HepG2 (cell line): Measurements from ENCODE around the gene NAPB. TPM values are rescaled to one million over a fixed set of nuclear protein-coding genes. Genes with fewer than 3 reads are reported as not detected.

ENCODE experiments used
- DRAP1 ChIP-seq: IDR thresholded peaks from 2 replicates; pipeline ENCODE4 v1.6.1; 2016; ENCODE audit warnings: missing genetic modification reagents, missing compliant biosample characterization
- E2F5 ChIP-seq: sonication (generic); formaldehyde crosslinking; conservative IDR thresholded peaks from 2 replicates; pipeline ENCODE4 v1.4.0; 2020; ENCODE audit warnings: missing genetic modification reagents
- LCORL ChIP-seq, 2 experiments: fragments of 450-650 bp in 1 of 2; sonication (generic) in 1 of 2; formaldehyde crosslinking in 1 of 2; IDR thresholded peaks; 2 replicates each; pipeline versions ENCODE4 v1.5.0 to v1.6.1; 2017 to 2020; ENCODE audit warnings: antibody characterized with exemption in 1 of 2, missing genetic modification reagents in 1 of 2
- PCBP1 ChIP-seq: fragments of 200-400 bp; formaldehyde crosslinking; IDR thresholded peaks from 2 replicates; pipeline ENCODE4 v1.6.1; 2017; ENCODE audit warnings: mild to moderate bottlenecking, low read depth, low read length, borderline replicate concordance
- TEAD2 ChIP-seq: sonication (generic); formaldehyde crosslinking; IDR thresholded peaks from 2 replicates; pipeline ENCODE4 v1.9.0; 2021; ENCODE audit warnings: missing genetic modification reagents
- TGIF2 ChIP-seq: IDR thresholded peaks from 2 replicates; pipeline ENCODE4 v1.6.1; 2016; ENCODE audit warnings: control low read depth, missing compliant biosample characterization
- ZFP36L2 ChIP-seq: sonication (generic); formaldehyde crosslinking; IDR thresholded peaks from 2 replicates; pipeline ENCODE4 v1.4.0; 2020; ENCODE audit warnings: missing genetic modification reagents
- ZMAT5 ChIP-seq: sonication (generic); formaldehyde crosslinking; IDR thresholded peaks from 2 replicates; pipeline ENCODE4 v1.5.0; 2020; ENCODE audit warnings: mild to moderate bottlenecking, low read depth, missing genetic modification reagents, borderline replicate concordance
- ZNF337 ChIP-seq: sonication (generic); formaldehyde crosslinking; IDR thresholded peaks from 2 replicates; pipeline ENCODE4 v1.5.1; 2020; ENCODE audit warnings: missing genetic modification reagents, low read depth, mild to moderate bottlenecking, borderline replicate concordance
- ZNF362 ChIP-seq: sonication (generic); formaldehyde crosslinking; IDR thresholded peaks from 2 replicates; pipeline ENCODE4 v1.4.0; 2020; ENCODE audit warnings: missing genetic modification reagents, mild to moderate bottlenecking, borderline replicate concordance
- ZNF558 ChIP-seq: sonication (generic); formaldehyde crosslinking; IDR thresholded peaks from 2 replicates; pipeline ENCODE4 v1.9.0; 2022; ENCODE audit warnings: mild to moderate bottlenecking, missing genetic modification reagents, borderline replicate concordance
- ZNF75D ChIP-seq: sonication (generic); formaldehyde crosslinking; IDR thresholded peaks from 2 replicates; pipeline ENCODE4 v1.8.1; 2023; ENCODE audit warnings: missing genetic modification reagents, mild to moderate bottlenecking, borderline replicate concordance
- polyA plus RNA-seq, 8 experiments: library from polyadenylated mRNA; depleted of rRNA in 3 of 8; stranded (reverse) in 7 of 8; unstranded in 1 of 8; fragments of >200 nt; fragmentation: Illumina TruSeq in 4 of 8; extraction: Trizol in 4 of 8; gene quantifications; 2 replicates each; pipeline versions ENCODE4 v1.2.1 to v1.2.3, GENCODE V29; 2011 to 2016; ENCODE audit warnings: low read depth in 4 of 8, missing spikeins in 1 of 8, mixed read lengths in 1 of 8; ENCODE audit not compliant: insufficient read depth in 1 of 8
- total RNA-seq, 5 experiments: library from RNA; depleted of rRNA; stranded (reverse); fragments of >200 nt; fragmentation: Illumina TruSeq; extraction: Trizol; gene quantifications; 2 replicates each; pipeline ENCODE4 v1.2.3, GENCODE V29; 2016; ENCODE audit warnings: low read depth in 1 of 5
- TF ChIP-seq, protein P1 (sequence below): sonication (generic); formaldehyde crosslinking; IDR thresholded peaks from 2 replicates; pipeline ENCODE4 v1.9.0; 2021; ENCODE audit warnings: missing genetic modification reagents, borderline replicate concordance
- TF ChIP-seq, protein P2 (sequence below): sonication (generic); formaldehyde crosslinking; IDR thresholded peaks from 2 replicates; pipeline ENCODE4 v1.4.0; 2020; ENCODE audit warnings: mild to moderate bottlenecking, missing genetic modification reagents, borderline replicate concordance

Gene NAPB
- total and polyA plus RNA-seq, 2 of the 13 experiments (the other 11 are each of a cell fraction or from before 2014, with no cell fraction given), result 15.2 to 16.1 TPM

- no peak for TF ChIP-seq ZMAT5 (CRISPR knock-in tag)
- no peak for TF ChIP-seq TEAD2
- TF ChIP-seq, protein P1, sequence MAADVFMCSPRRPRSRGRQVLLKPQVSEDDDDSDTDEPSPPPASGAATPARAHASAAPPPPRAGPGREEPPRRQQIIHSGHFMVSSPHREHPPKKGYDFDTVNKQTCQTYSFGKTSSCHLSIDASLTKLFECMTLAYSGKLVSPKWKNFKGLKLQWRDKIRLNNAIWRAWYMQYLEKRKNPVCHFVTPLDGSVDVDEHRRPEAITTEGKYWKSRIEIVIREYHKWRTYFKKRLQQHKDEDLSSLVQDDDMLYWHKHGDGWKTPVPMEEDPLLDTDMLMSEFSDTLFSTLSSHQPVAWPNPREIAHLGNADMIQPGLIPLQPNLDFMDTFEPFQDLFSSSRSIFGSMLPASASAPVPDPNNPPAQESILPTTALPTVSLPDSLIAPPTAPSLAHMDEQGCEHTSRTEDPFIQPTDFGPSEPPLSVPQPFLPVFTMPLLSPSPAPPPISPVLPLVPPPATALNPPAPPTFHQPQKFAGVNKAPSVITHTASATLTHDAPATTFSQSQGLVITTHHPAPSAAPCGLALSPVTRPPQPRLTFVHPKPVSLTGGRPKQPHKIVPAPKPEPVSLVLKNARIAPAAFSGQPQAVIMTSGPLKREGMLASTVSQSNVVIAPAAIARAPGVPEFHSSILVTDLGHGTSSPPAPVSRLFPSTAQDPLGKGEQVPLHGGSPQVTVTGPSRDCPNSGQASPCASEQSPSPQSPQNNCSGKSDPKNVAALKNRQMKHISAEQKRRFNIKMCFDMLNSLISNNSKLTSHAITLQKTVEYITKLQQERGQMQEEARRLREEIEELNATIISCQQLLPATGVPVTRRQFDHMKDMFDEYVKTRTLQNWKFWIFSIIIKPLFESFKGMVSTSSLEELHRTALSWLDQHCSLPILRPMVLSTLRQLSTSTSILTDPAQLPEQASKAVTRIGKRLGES, result 0 out of 2 replicates have a peak, but pooled peaks have one; percentile 14
- TF ChIP-seq LCORL (IDR thresholded peaks at IDR 0.05), result no peak
- peak; percentile 80 for TF ChIP-seq LCORL (CRISPR knock-in tag; IDR thresholded peaks at IDR 0.05)
- TF ChIP-seq PCBP1, result peak; percentile 84; the same call in 1 of the 2 replicates
- peak; percentile 89 for TF ChIP-seq DRAP1 (CRISPR knock-in tag)
- TF ChIP-seq, protein P2, sequence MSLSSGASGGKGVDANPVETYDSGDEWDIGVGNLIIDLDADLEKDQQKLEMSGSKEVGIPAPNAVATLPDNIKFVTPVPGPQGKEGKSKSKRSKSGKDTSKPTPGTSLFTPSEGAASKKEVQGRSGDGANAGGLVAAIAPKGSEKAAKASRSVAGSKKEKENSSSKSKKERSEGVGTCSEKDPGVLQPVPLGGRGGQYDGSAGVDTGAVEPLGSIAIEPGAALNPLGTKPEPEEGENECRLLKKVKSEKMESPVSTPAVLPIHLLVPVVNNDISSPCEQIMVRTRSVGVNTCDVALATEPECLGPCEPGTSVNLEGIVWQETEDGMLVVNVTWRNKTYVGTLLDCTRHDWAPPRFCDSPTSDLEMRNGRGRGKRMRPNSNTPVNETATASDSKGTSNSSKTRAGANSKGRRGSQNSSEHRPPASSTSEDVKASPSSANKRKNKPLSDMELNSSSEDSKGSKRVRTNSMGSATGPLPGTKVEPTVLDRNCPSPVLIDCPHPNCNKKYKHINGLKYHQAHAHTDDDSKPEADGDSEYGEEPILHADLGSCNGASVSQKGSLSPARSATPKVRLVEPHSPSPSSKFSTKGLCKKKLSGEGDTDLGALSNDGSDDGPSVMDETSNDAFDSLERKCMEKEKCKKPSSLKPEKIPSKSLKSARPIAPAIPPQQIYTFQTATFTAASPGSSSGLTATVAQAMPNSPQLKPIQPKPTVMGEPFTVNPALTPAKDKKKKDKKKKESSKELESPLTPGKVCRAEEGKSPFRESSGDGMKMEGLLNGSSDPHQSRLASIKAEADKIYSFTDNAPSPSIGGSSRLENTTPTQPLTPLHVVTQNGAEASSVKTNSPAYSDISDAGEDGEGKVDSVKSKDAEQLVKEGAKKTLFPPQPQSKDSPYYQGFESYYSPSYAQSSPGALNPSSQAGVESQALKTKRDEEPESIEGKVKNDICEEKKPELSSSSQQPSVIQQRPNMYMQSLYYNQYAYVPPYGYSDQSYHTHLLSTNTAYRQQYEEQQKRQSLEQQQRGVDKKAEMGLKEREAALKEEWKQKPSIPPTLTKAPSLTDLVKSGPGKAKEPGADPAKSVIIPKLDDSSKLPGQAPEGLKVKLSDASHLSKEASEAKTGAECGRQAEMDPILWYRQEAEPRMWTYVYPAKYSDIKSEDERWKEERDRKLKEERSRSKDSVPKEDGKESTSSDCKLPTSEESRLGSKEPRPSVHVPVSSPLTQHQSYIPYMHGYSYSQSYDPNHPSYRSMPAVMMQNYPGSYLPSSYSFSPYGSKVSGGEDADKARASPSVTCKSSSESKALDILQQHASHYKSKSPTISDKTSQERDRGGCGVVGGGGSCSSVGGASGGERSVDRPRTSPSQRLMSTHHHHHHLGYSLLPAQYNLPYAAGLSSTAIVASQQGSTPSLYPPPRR (CRISPR knock-in tag), result peak; percentile 31; the same call in 1 of the 2 replicates
- peak; percentile 82 for TF ChIP-seq TGIF2 (CRISPR knock-in tag)
- peak; percentile 99 for TF ChIP-seq ZNF362 (CRISPR knock-in tag)
- TF ChIP-seq E2F5 (CRISPR knock-in tag), result peak; percentile 83
- TF ChIP-seq ZNF337 (CRISPR knock-in tag), result no peak; the same call in 1 of the 2 replicates
- TF ChIP-seq ZNF558 (CRISPR knock-in tag), result peak; percentile 92; the same call in 1 of the 2 replicates
- TF ChIP-seq ZNF75D (CRISPR knock-in tag), result no peak; the same call in 1 of the 2 replicates
- peak; percentile 33; the same call in 1 of the 2 replicates for TF ChIP-seq ZFP36L2
Observed at GRCh38 chr20:23350196-23350903, 70.9 kb downstream of the NAPB start, which contains the start of gene NXT1 (continued).
